Osteoblast (primary cell): ENCODE measurements around the gene COMMD2. TPM values are rescaled to one million over a fixed set of nuclear protein-coding genes. Genes with fewer than 3 reads are reported as not detected.

ENCODE experiments used
- DNase-seq: peaks from one replicate; pipeline ENCODE4 v3.0.0; 2011; ENCODE audit warnings: low spot score, mixed read lengths; ENCODE audit not compliant: insufficient read length; ENCODE audit errors: missing footprints
- H2AFZ ChIP-seq: 2 replicates; pipeline ENCODE4 v1.6.0; 2011; ENCODE audit warnings: mild to moderate bottlenecking, low read length
- H3K27ac ChIP-seq: 2 replicates; pipeline ENCODE4 v1.5.1; 2011; ENCODE audit warnings: mild to moderate bottlenecking, low read depth, low read length, moderate library complexity
- H3K27me3 ChIP-seq: 2 replicates; pipeline ENCODE4 v1.6.0; 2012; ENCODE audit warnings: mild to moderate bottlenecking, control low read depth, inconsistent platforms, low read length, moderate library complexity; ENCODE audit not compliant: insufficient read depth
- H3K36me3 ChIP-seq: 2 replicates; pipeline ENCODE4 v1.5.1; 2011; ENCODE audit warnings: mild to moderate bottlenecking, low read length, control low read depth, moderate library complexity; ENCODE audit not compliant: insufficient read depth
- H3K4me1 ChIP-seq: 2 replicates; pipeline ENCODE4 v1.5.1; 2011; ENCODE audit warnings: mild to moderate bottlenecking, low read length, control low read depth, moderate library complexity; ENCODE audit not compliant: insufficient read depth
- H3K4me2 ChIP-seq: 2 replicates; pipeline ENCODE4 v1.6.0; 2011; ENCODE audit warnings: mild to moderate bottlenecking, low read length; ENCODE audit not compliant: insufficient read depth
- H3K4me3 ChIP-seq: fragments of 200-600 bp; sonication (generic); 3 replicates; pipeline ENCODE4 v1.5.1; 2012; ENCODE audit warnings: mild to moderate bottlenecking, low read length, inconsistent platforms; ENCODE audit not compliant: insufficient read depth
- H3K79me2 ChIP-seq: 2 replicates; pipeline ENCODE4 v1.6.0; 2012; ENCODE audit warnings: mild to moderate bottlenecking, low read length, control low read depth, inconsistent platforms; ENCODE audit not compliant: insufficient read depth
- H3K9me3 ChIP-seq: 2 replicates; pipeline ENCODE4 v1.5.1; 2011; ENCODE audit warnings: low read depth, low read length, control low read depth
- H4K20me1 ChIP-seq: 2 replicates; pipeline ENCODE4 v1.6.0; 2012; ENCODE audit warnings: mild to moderate bottlenecking, low read length, control low read depth; ENCODE audit not compliant: insufficient read depth
- CTCF ChIP-seq: IDR thresholded peaks from 2 replicates; pipeline ENCODE4 v1.5.1; 2011; ENCODE audit warnings: mild to moderate bottlenecking, low read depth, low read length, moderate library complexity; ENCODE audit errors: extremely low read depth
- total RNA-seq: library from RNA; depleted of rRNA; stranded (reverse); fragments of >200 nt; gene quantifications from 2 replicates; pipeline ENCODE4 v1.2.3, GENCODE V29; 2012

The COMMD2 gene
- total RNA-seq, 1 donor = 38.4 TPM

GRCh38 chr3:149796026-149796425, 43.7 kb upstream of the COMMD2 start:
- H3K9me3 ChIP-seq = no peaks in the 10 kb centered on the region
- no peaks in the 10 kb centered on the region for H4K20me1 ChIP-seq
- H3K4me3 ChIP-seq = no peak overlapping the region
- no peaks in the 10 kb centered on the region for H3K4me1 ChIP-seq
- H2AFZ ChIP-seq = no peak overlapping the region
- no peak for TF ChIP-seq CTCF
- no peaks in the 10 kb centered on the region for H3K79me2 ChIP-seq
- no peak overlapping the region for H3K4me2 ChIP-seq
- no peak overlapping the region for H3K27ac ChIP-seq
- no peaks in the 10 kb centered on the region for H3K36me3 ChIP-seq
- DNase-seq = no peak
- H3K27me3 ChIP-seq = no peaks in the 10 kb centered on the region

GRCh38 chr3:149792452-149793270, 40.4 kb upstream of the COMMD2 start, which contains the start of gene ANKUB1:
ANKUB1 (minus strand) TSS chr3:149792554; CDS start chr3:149792366, 188 bp downstream.
- no peaks in the 10 kb centered on the region for H3K79me2 ChIP-seq
- TF ChIP-seq CTCF = no peak
- no peak for DNase-seq
- no peak within 1 kb of the TSS for H3K4me2 ChIP-seq
- H2AFZ ChIP-seq = no peak within 1 kb of the TSS
- no peaks in the 10 kb centered on the region for H4K20me1 ChIP-seq
- H3K4me3 ChIP-seq = no peak within 1 kb of the TSS
- H3K4me1 ChIP-seq = peaks cover 9% of the 10 kb centered on the region
- no peaks in the 10 kb centered on the region for H3K27me3 ChIP-seq
- no peak within 1 kb of the TSS for H3K27ac ChIP-seq
- H3K9me3 ChIP-seq = no peaks in the 10 kb centered on the region
- H3K36me3 ChIP-seq = no peaks in the 10 kb centered on the region

- H2AFZ ChIP-seq = peak overlapping the region; percentile 60
- no peaks in the 10 kb centered on the region for H3K36me3 ChIP-seq
- no peak overlapping the region for H3K4me2 ChIP-seq
- no peaks in the 10 kb centered on the region for H3K79me2 ChIP-seq
- H3K27ac ChIP-seq = no peak overlapping the region
- H3K9me3 ChIP-seq = no peaks in the 10 kb centered on the region
- DNase-seq = no peak
- H3K4me3 ChIP-seq = peak overlapping the region; percentile 31
- no peak for TF ChIP-seq CTCF
- peaks cover 9% of the 10 kb centered on the region for H3K4me1 ChIP-seq
- no peaks in the 10 kb centered on the region for H4K20me1 ChIP-seq
- no peaks in the 10 kb centered on the region for H3K27me3 ChIP-seq
Observed at GRCh38 chr3:149790698-149791097, 38.4 kb upstream of the COMMD2 start.

- peak overlapping the region; percentile 37 for H3K4me2 ChIP-seq
- H3K36me3 ChIP-seq = no peaks in the 10 kb centered on the region
- H2AFZ ChIP-seq = peak overlapping the region; percentile 60
- H3K4me3 ChIP-seq = peak overlapping the region; percentile 31
- H3K27me3 ChIP-seq = no peaks in the 10 kb centered on the region
- no peaks in the 10 kb centered on the region for H4K20me1 ChIP-seq
- peaks cover 9% of the 10 kb centered on the region for H3K4me1 ChIP-seq
- TF ChIP-seq CTCF = no peak
- H3K9me3 ChIP-seq = no peaks in the 10 kb centered on the region
- H3K27ac ChIP-seq = peak overlapping the region; percentile 39
- no peaks in the 10 kb centered on the region for H3K79me2 ChIP-seq
- no peak for DNase-seq
Observed at GRCh38 chr3:149790268-149790667, 38.0 kb upstream of the COMMD2 start.
